Activated T-cell treated with anti-CD3 and anti-CD28 coated beads, Interleukin-2, amount 50 U/mL, for 4 hours (primary cell): ENCODE measurements around the gene PLCB1. TPM values are rescaled to one million over a fixed set of nuclear protein-coding genes. Genes with fewer than 3 reads are reported as not detected.

Experiments used
- ATAC-seq, 2 donors: fragments of 200-7000 bp; cut with Tn5 transposase; one replicate each; pipeline ENCODE4 v1.10.0; 2021
- DNase-seq: peaks from one replicate; pipeline ENCODE4 v3.0.0-alpha.2; 2020
- H3K27me3 Mint-ChIP-seq: one replicate; pipeline ENCODE4 v1.8.0; 2021; ENCODE audit warnings: low read depth, mixed read lengths
- H3K36me3 Mint-ChIP-seq: one replicate; pipeline ENCODE4 v1.8.0; 2022; ENCODE audit warnings: mixed read lengths; ENCODE audit not compliant: insufficient read depth
- H3K4me1 Mint-ChIP-seq: one replicate; pipeline ENCODE4 v1.8.0; 2021; ENCODE audit warnings: low read depth, mixed read lengths
- H3K4me3 Mint-ChIP-seq: one replicate; pipeline ENCODE4 v1.8.0; 2021; ENCODE audit warnings: mild to moderate bottlenecking, moderate library complexity, mixed read lengths
- H3K9me3 Mint-ChIP-seq: one replicate; pipeline ENCODE4 v1.8.0; 2021; ENCODE audit warnings: mixed read lengths
- total RNA-seq, 3 donors: library from RNA; stranded (reverse); gene quantifications; one replicate each; pipeline ENCODE4 v1.2.1, GENCODE V29; 2021

The PLCB1 gene
- total RNA-seq, 3 donors from 2014 or later, result 0.91 to 6.0 (median 2.8) TPM

DNA sequence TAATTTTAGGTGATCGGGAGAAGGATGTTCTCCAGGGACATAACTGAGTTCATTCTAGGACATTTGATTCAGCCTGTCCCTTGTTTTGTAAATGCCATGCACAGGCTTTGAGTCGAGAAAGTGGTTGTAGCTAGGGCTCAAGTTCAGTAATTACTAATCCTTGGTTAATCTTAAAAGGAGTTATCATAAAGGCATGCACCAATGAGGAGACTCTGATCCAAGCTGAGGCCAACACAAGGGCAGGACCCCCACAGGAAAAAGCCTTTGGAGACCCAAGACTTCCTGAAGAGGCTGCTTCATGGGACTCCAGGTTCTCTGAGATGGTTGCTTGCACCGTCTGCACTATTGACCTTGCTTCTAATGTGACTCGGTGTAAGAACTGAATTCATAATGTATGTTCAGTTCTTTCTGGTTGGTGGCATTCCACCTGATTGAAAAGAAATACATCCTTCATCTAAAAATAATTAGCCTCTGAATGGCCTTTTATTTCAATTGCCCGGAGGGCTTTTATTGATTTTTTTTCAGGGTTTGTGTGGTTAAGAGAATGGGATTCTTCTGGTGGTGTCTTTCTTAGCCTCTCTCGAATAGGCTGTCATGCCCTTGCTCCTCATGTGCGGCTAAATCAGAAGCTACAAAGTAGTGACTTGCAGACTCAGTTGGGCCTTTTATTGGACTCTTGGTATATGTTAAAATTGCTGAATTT lies 735.1 kb downstream of the PLCB1 start:
- ATAC-seq (no peak), DNase-seq (no peak)
- H3K9me3 Mint-ChIP-seq, result no peaks in the 10 kb centered on the region
- no peaks in the 10 kb centered on the region for H3K4me1 Mint-ChIP-seq
- no peak overlapping the region for H3K4me3 Mint-ChIP-seq
- no peaks in the 10 kb centered on the region for H3K36me3 Mint-ChIP-seq
- no peaks in the 10 kb centered on the region for H3K27me3 Mint-ChIP-seq

DNA sequence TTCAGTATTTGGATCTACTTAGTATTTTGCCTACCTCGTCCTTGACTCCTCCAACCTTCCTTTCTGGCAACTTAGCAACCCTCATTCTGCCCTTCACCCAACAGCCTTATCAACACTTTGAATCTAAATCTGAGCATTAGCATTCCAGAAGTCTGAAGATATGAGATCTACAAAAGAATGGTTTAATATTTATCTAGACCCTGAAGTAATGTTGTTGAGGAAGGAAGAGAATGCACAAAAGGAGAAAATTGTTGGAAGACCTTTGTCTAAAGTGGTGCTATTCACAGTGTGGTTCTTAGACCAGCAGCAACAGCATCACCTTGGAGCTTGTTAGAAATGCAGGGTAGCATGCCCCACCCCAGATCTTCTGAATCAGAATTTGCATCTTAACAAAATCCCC lies 738.6 kb downstream of the PLCB1 start:
- no peaks in the 10 kb centered on the region for H3K27me3 Mint-ChIP-seq
- H3K36me3 Mint-ChIP-seq, result no peaks in the 10 kb centered on the region
- no peak overlapping the region for H3K4me3 Mint-ChIP-seq
- no peaks in the 10 kb centered on the region for H3K4me1 Mint-ChIP-seq
- no peaks in the 10 kb centered on the region for H3K9me3 Mint-ChIP-seq
- DNase-seq (no peak), ATAC-seq (no peak)

DNA sequence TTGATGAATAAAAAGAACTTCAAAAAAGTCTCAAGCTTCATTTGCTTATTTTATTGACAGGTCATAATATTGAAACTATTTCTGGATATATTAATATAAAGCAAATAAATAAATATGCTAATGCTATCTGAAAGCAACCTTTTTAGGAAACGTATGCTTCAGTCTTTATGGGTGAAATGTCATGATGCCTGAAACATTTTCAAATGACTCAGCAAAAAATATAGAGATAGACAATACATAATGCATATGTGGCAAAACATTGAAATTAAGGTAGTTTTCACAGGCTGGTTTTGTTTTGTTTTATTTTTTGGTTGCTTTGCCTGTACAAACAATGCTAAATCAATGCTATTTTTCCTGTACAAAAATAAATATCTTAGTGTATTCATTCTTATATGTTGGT lies 742.4 kb downstream of the PLCB1 start:
- Mint-ChIP-seq H3K9me3 (no peaks in the 10 kb centered on the region), H3K4me1 (no peaks in the 10 kb centered on the region), H3K36me3 (no peaks in the 10 kb centered on the region), H3K4me3 (no peak overlapping the region), H3K27me3 (no peaks in the 10 kb centered on the region)
- DNase-seq (no peak), ATAC-seq (no peak)

DNA sequence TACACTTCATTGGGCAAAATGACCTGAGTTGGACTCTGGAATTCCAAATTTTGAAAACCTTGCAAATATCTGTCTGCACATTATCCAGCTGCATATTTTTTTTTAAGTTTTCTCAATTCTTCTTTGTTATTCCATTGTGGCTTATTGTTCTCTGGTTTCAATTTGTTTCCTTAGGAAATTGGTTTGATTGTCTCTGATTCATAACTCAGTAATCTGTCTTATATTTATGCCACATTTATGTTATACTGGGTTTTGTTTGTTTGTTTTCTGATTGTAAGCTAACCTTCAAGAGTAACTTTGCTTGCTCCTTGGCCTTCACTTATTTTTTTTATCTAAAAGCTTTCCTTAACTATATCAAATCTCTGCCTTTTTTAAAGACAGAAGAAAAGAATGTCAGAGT lies 743.5 kb downstream of the PLCB1 start:
- no peak for DNase-seq
- no peak overlapping the region for H3K4me3 Mint-ChIP-seq
- H3K9me3 Mint-ChIP-seq, result no peaks in the 10 kb centered on the region
- no peaks in the 10 kb centered on the region for H3K36me3 Mint-ChIP-seq
- H3K27me3 Mint-ChIP-seq, result no peaks in the 10 kb centered on the region
- no peak for ATAC-seq
- no peaks in the 10 kb centered on the region for H3K4me1 Mint-ChIP-seq

DNA sequence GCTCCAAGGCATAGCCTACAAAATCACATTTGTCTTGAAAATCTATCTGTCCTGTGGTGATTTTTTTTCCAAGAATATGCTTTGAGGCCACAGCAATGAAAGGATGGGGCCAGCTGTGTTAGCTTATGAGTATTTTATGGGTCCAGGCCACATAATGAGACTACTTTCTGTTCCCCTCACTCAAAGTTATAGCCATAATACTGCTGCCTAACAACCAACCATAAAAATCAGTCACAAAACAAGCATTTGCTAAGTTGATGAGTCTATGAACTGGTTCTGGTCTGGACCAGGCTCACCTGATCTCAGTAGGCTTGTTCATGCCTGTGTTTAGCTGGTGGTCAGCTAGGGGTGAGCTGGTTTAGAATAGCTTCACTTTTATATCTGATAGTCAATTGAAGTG lies 744.3 kb downstream of the PLCB1 start:
- Mint-ChIP-seq H3K36me3 (no peaks in the 10 kb centered on the region), H3K9me3 (no peaks in the 10 kb centered on the region), H3K4me1 (no peaks in the 10 kb centered on the region), H3K27me3 (no peaks in the 10 kb centered on the region), H3K4me3 (no peak overlapping the region)
- ATAC-seq (no peak), DNase-seq (no peak)

DNA sequence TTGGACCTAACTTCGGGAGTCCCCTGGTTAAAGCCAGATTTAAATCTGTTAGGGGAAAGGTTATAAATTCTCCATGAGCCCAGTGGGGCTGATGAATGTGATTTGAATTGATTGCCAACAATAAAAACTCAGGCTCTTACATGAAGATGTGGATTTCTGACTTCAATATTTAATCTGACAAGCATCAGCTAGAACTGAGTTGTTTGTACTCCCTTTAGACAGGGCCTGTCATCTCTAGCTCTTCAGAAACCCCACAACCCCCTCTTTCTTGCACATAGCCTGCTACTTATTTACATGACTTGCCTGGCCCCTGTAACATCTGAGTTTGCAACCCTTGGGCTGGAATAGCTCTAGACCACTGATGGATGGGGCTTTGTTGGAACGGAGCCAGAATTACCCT lies 745.2 kb downstream of the PLCB1 start:
- Mint-ChIP-seq H3K36me3 (no peaks in the 10 kb centered on the region), H3K9me3 (no peaks in the 10 kb centered on the region), H3K4me1 (no peaks in the 10 kb centered on the region), H3K4me3 (no peak overlapping the region), H3K27me3 (no peaks in the 10 kb centered on the region)
- ATAC-seq, result no peak
- no peak for DNase-seq

DNA sequence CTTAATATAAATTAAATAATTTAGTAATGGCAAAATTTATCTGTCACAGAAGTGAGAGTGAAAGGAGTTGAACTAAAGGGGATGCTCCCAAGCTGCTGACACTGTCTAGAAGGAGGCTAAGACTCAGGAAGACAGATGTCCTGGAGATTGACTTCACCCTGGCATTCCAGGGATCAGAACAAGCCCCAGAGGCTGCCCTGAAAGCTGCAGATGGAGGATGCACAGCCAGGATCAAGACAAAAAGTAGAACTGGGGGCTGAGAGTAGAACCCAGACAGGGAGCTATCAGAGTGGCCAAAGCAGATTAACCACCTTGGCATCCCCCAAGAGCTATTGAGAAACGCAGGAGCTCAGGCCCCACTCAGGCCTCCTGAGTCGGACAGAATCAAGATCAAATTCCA lies 747.6 kb downstream of the PLCB1 start:
- DNase-seq (no peak), ATAC-seq (no peak)
- Mint-ChIP-seq H3K4me3 (no peak overlapping the region), H3K9me3 (no peaks in the 10 kb centered on the region), H3K27me3 (no peaks in the 10 kb centered on the region), H3K4me1 (no peaks in the 10 kb centered on the region), H3K36me3 (no peaks in the 10 kb centered on the region)

DNA sequence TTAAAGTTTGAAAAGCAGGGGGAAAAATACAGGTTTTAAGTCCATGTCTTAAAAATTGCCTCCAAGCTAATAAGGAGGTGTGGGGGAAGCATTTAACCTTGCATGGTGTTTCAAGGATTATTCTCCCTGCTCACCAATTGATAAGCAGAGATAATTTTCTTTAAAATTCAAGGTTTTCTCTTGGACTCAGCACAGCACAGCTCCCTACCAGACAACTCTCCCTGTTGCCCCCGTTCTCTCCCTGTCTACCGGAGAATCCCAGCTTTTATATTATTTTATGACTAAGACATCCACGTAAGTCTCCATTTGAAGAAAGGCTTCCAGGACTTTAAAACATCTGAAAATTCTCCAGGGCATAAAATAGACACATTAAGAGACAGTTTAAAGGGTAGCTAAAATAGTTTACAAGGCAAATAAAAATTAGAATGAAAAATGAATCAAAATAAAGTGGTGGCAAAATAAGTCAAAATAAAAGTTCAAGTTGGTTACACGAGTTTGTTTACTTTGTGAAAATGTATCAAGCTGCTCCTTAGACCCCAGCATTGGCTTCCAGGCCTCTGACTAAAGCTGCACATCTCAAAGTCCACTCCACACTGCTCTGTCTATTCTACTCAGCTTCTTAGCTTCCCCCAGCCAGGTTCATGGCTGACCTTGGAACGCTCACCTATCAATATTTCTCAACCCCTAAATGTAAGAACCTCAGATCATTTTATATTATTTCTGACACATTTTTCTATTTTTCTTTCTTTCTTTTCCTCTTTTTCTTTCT lies 748.2 kb downstream of the PLCB1 start:
- no peaks in the 10 kb centered on the region for H3K36me3 Mint-ChIP-seq
- H3K4me3 Mint-ChIP-seq, result no peak overlapping the region
- DNase-seq (no peak), ATAC-seq (no peak)
- H3K9me3 Mint-ChIP-seq, result no peaks in the 10 kb centered on the region
- no peaks in the 10 kb centered on the region for H3K4me1 Mint-ChIP-seq
- no peaks in the 10 kb centered on the region for H3K27me3 Mint-ChIP-seq

DNA sequence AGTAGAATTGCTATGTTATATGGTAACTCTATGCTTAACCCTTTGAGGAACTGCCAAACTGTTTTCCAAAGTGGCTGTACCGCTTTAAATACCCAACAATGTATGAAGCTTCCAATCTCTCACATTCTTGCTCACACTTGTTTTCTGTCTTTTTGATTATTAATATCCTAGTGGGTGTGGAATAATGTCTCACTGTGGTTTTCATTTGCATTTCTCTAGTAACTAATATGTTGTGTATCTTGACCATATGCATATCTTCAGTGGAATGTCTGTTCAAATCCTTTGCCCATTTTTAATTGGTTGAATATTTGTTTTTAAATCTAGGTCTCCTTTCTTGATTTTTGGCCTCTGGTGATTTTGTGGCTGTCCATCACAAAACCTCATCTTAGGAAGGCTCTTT lies 759.0 kb downstream of the PLCB1 start:
- ATAC-seq (no peak), DNase-seq (no peak)
- H3K4me3 Mint-ChIP-seq, result no peak overlapping the region
- H3K27me3 Mint-ChIP-seq, result no peaks in the 10 kb centered on the region
- H3K4me1 Mint-ChIP-seq, result no peaks in the 10 kb centered on the region
- peaks cover 32% of the 10 kb centered on the region for H3K9me3 Mint-ChIP-seq
- no peaks in the 10 kb centered on the region for H3K36me3 Mint-ChIP-seq

DNA sequence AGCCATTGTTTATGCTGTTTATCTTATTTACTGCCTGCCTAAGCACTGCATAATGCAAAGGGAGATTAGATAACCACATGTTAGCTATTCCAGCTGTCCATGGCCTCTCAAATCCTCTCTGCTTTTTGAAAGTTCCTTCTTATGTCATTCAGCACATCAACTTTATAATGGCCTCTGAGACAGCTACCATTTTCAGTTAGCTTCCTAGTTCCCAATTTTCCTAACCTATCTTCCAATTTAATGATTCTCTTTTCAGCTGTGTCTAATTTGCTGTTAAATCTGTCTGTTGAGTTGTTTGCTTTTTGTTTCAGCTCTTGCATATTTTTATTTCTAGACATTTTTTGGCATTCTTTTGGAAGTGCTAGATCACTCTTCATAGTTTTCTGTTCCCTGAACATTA lies 763.4 kb downstream of the PLCB1 start:
- Mint-ChIP-seq H3K36me3 (no peaks in the 10 kb centered on the region), H3K9me3 (peaks cover 25% of the 10 kb centered on the region), H3K4me3 (no peak overlapping the region), H3K27me3 (no peaks in the 10 kb centered on the region), H3K4me1 (no peaks in the 10 kb centered on the region)
- ATAC-seq (no peak), DNase-seq (no peak)

- no peak for ATAC-seq
- Mint-ChIP-seq H3K27me3 (no peaks in the 10 kb centered on the region), H3K9me3 (peaks cover 25% of the 10 kb centered on the region), H3K4me3 (no peak overlapping the region), H3K36me3 (no peaks in the 10 kb centered on the region), H3K4me1 (no peaks in the 10 kb centered on the region)
- no peak for DNase-seq
These were observed 766.8 kb downstream of the PLCB1 start for GRCh38 chr20:8898823-8899222.

DNA sequence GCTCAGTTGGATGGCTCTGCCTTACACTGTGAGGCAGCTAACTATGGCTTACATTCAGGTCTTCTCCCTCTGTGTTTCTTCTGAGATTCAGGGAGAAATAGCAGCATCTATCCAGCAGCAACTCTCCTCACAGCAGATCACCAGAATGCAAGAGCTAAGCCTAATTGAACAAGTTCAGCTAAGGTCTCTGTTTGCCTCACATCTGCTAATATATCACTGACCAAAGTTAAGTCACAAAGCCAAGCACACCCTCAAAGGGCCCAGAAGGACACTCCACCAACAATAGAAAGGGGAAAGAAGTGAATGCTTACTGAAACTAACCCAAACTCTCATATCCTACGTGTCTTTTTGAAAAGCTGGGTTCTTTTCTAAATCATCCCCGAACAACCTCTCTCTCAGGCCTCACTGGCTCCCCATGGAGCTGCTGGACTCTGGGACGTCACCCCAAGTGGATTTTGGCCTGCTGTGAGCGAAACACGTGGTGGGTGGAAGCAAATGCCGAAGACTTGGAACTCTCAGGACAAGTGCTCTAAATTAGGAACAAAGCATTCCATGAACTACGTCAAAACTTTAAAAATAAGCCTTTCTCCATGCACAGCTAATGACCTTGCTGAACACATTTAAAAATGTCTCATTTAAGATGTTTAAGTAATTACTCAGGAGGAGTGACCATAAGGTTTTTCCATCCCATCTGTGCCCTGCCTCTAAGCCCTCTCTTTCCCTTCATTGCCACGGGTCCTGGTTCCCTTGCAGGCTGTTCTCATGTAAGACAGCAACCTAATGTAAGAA lies 769.4 kb downstream of the PLCB1 start:
- H3K4me3 Mint-ChIP-seq, result no peak overlapping the region
- peaks cover 4% of the 10 kb centered on the region for H3K9me3 Mint-ChIP-seq
- ATAC-seq (no peak), DNase-seq (no peak)
- no peaks in the 10 kb centered on the region for H3K27me3 Mint-ChIP-seq
- no peaks in the 10 kb centered on the region for H3K36me3 Mint-ChIP-seq
- H3K4me1 Mint-ChIP-seq, result no peaks in the 10 kb centered on the region

DNA sequence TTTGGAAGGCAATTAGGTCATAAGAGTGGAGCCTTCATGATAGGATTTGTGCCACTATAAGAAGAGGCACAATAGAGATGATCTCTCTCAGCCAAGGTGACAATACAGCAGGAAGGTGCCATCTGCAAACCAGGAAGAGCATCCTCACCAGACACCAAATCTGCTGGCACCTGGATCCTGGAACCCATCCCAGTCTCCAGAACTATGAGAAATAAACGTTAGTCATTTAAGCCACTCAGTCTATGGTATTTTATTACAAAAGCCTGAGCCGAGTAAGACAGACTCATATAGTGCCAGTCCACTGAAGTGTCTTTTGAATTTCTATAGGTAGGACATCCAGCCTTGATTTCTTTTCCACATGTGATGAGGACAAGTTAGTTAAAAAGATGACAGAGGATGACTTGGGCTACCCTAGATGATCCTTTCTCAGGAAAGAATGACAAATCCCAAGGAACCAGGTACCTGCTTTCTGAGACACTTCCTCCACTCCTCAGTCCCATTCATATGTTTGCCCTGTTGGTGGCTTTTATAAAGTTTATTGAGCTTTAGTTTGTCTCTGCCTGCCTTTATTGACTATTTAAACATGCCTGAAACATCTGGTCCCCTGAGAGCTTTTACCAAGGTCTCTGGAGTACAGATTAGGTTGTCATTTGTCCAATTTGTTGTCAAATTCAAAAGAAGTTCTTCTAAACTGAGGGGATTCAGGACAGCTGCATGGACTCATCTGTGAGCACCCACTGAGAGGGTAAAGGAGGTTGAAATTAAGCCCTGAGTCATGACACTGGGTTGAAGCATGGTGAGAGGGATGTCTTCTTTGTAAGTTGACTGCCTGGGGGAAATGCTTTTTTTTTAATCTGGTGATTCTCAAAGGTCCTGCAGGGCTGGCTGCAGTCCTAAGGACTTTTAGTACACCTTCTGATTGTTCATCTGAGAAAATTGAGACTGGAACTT lies 771.9 kb downstream of the PLCB1 start:
- ATAC-seq, result no peak

DNA sequence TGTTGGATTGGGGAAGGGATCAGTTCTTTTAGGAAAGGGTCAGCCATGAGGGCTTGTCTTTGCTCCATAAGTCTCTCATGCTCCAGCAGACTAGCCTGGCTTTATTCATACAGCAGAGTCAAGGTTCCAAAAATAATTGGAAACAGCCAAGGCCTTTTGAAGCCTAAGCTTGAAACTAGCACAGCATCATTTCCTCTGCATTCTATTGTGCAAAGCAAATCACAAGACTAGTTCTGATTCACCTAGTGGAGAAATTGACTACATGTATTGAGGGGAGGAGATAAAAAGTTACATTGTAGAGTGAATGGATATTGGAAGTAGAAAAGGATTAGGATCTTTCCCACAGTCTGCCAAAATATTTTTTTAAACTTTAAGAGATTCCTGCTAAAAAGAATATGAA lies 777.5 kb downstream of the PLCB1 start:
- no peak for ATAC-seq
- Mint-ChIP-seq H3K36me3 (no peaks in the 10 kb centered on the region), H3K4me1 (no peaks in the 10 kb centered on the region), H3K4me3 (no peak overlapping the region), H3K27me3 (no peaks in the 10 kb centered on the region), H3K9me3 (peaks cover 4% of the 10 kb centered on the region)
- DNase-seq, result no peak

More for the DNA sequence above, 771.9 kb downstream of the PLCB1 start:
- Mint-ChIP-seq H3K4me1 (no peaks in the 10 kb centered on the region), H3K4me3 (no peak overlapping the region), H3K27me3 (no peaks in the 10 kb centered on the region), H3K9me3 (no peaks in the 10 kb centered on the region), H3K36me3 (no peaks in the 10 kb centered on the region)
- no peak for DNase-seq
